ENCODE data around the gene PRICKLE2.
A peak's percentile ranks its signal among the peaks of the same experiment; 100 is the strongest.

The PRICKLE2 gene

GRCh38 chr3:64073158-64073761 is 152.0 kb downstream of the PRICKLE2 start:
- no peak overlapping the region for H3K4me3 ChIP-seq (ENCODE audit: low read depth, low read length)
- no peak overlapping the region for H3K4ac ChIP-seq (ENCODE audit: low read depth, low read length)
- no peak overlapping the region for H2AK5ac ChIP-seq (ENCODE audit: low read length)
- H3K79me2 ChIP-seq (ENCODE audit: control insufficient read depth, insufficient read depth, low read length, poor library complexity), result no peaks in the 10 kb centered on the region
- H3K36me3 ChIP-seq (ENCODE audit: control insufficient read depth in 1 of 2, insufficient read depth in 2 of 2, low read length in 2 of 2), result no peaks in the 10 kb centered on the region
- no peak overlapping the region for H2BK12ac ChIP-seq (ENCODE audit: low read length)
- no CpG with 5 or more reads among the region's 1 CpG for WGBS (ENCODE audit: extremely low coverage, insufficient coverage, insufficient read length)
- H4K91ac ChIP-seq (ENCODE audit: low read depth, low read length), result no peak overlapping the region
- no peaks in the 10 kb centered on the region for H3K27me3 ChIP-seq (ENCODE audit: insufficient read depth, low read length)
- no peak overlapping the region for H2BK120ac ChIP-seq (ENCODE audit: insufficient read depth, low read length, poor library complexity)
- no peak overlapping the region for H2BK5ac ChIP-seq (ENCODE audit: low read depth, low read length, poor library complexity)
- H3K18ac ChIP-seq (ENCODE audit: low read length), result no peak overlapping the region
- H3K27ac ChIP-seq (ENCODE audit: low read depth, low read length), result no peak overlapping the region
- no peak for DNase-seq
- no peak overlapping the region for H3K4me2 ChIP-seq (ENCODE audit: low read length)
- H3K79me1 ChIP-seq (ENCODE audit: low read length), result no peaks in the 10 kb centered on the region
- no peak overlapping the region for H3K23ac ChIP-seq (ENCODE audit: low read length)
- H3K4me1 ChIP-seq (ENCODE audit: control insufficient read depth in 1 of 2, insufficient read depth in 2 of 2, low read length in 2 of 2), result peaks cover 0 to 4% of the 10 kb centered on the region in 2 experiments
- no peak overlapping the region for H4K8ac ChIP-seq (ENCODE audit: low read depth, low read length)
- H3K9ac ChIP-seq (ENCODE audit: low read length), result no peak overlapping the region
- no peak overlapping the region for H3K14ac ChIP-seq (ENCODE audit: low read length)
- no peaks in the 10 kb centered on the region for H3K9me3 ChIP-seq (ENCODE audit: insufficient read depth, low read depth, low read length)
- no peak overlapping the region for H4K12ac ChIP-seq (ENCODE audit: low read depth, low read length)
- no peak overlapping the region for H2AFZ ChIP-seq (ENCODE audit: insufficient read depth, low read length, poor library complexity)

DNA sequence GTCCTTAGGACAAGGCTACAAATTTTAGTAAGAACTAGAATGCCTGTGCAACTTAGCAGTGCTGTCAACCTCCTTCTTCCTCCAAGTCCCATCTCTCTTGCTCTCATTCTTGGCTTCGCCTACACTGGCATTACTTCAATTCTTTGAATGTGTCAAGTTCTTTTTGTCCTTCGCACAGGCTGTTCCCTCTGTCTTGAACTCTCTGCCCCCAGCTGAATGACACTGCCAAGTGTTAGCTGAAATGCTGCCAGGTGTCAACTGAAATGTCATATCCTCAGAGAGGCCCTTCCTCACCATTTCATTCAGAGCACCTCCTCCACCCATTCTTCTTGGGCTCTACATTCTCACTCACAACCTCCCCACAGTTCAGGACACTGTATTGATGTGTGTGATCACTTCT is 153.1 kb downstream of the PRICKLE2 start:
- Histone ChIP-seq H3K4me3 (ENCODE audit: low read depth, low read length) (no peak overlapping the region), H4K91ac (ENCODE audit: low read depth, low read length) (peak overlapping the region; percentile 13), H3K27me3 (ENCODE audit: insufficient read depth, low read length) (no peaks in the 10 kb centered on the region), H4K8ac (ENCODE audit: low read depth, low read length) (no peak overlapping the region), H3K23ac (ENCODE audit: low read length) (no peak overlapping the region), H4K12ac (ENCODE audit: low read depth, low read length) (no peak overlapping the region), H3K79me1 (ENCODE audit: low read length) (no peaks in the 10 kb centered on the region), H2BK120ac (ENCODE audit: insufficient read depth, low read length, poor library complexity) (no peak overlapping the region), H3K79me2 (ENCODE audit: control insufficient read depth, insufficient read depth, low read length, poor library complexity) (no peaks in the 10 kb centered on the region), H3K14ac (ENCODE audit: low read length) (no peak overlapping the region), H2AK5ac (ENCODE audit: low read length) (no peak overlapping the region), H3K9ac (ENCODE audit: low read length) (peak overlapping the region; percentile 60), H2AFZ (ENCODE audit: insufficient read depth, low read length, poor library complexity) (no peak overlapping the region), H2BK5ac (ENCODE audit: low read depth, low read length, poor library complexity) (no peak overlapping the region), H3K4me2 (ENCODE audit: low read length) (no peak overlapping the region), H2BK12ac (ENCODE audit: low read length) (no peak overlapping the region), H3K4ac (ENCODE audit: low read depth, low read length) (no peak overlapping the region), H3K18ac (ENCODE audit: low read length) (no peak overlapping the region), H3K9me3 (ENCODE audit: insufficient read depth, low read depth, low read length) (no peaks in the 10 kb centered on the region), H3K27ac (ENCODE audit: low read depth, low read length) (no peak overlapping the region), H3K36me3 (ENCODE audit: control insufficient read depth in 1 of 2, insufficient read depth in 2 of 2, low read length in 2 of 2) (no peaks in the 10 kb centered on the region), H3K4me1 (ENCODE audit: control insufficient read depth in 1 of 2, insufficient read depth in 2 of 2, low read length in 2 of 2) (peaks cover 0 to 4% of the 10 kb centered on the region in 2 experiments)
- WGBS (ENCODE audit: extremely low coverage, insufficient coverage, insufficient read length), result no CpG with 5 or more reads among the region's 2 CpGs
- DNase-seq, result no peak

- H3K79me1 ChIP-seq (ENCODE audit: low read length), result no peaks in the 10 kb centered on the region
- H3K4me3 ChIP-seq (ENCODE audit: low read depth, low read length), result no peak overlapping the region
- H4K12ac ChIP-seq (ENCODE audit: low read depth, low read length), result no peak overlapping the region
- no peak overlapping the region for H3K4me2 ChIP-seq (ENCODE audit: low read length)
- H3K79me2 ChIP-seq (ENCODE audit: control insufficient read depth, insufficient read depth, low read length, poor library complexity), result no peaks in the 10 kb centered on the region
- H3K4ac ChIP-seq (ENCODE audit: low read depth, low read length), result no peak overlapping the region
- no peak overlapping the region for H2AK5ac ChIP-seq (ENCODE audit: low read length)
- no peak overlapping the region for H4K8ac ChIP-seq (ENCODE audit: low read depth, low read length)
- H4K91ac ChIP-seq (ENCODE audit: low read depth, low read length), result no peak overlapping the region
- no peak overlapping the region for H3K18ac ChIP-seq (ENCODE audit: low read length)
- H3K9ac ChIP-seq (ENCODE audit: low read length), result no peak overlapping the region
- H3K27me3 ChIP-seq (ENCODE audit: insufficient read depth, low read length), result no peaks in the 10 kb centered on the region
- no peak overlapping the region for H3K27ac ChIP-seq (ENCODE audit: low read depth, low read length)
- H2BK12ac ChIP-seq (ENCODE audit: low read length), result no peak overlapping the region
- DNase-seq, result no peak
- H3K23ac ChIP-seq (ENCODE audit: low read length), result no peak overlapping the region
- H2BK120ac ChIP-seq (ENCODE audit: insufficient read depth, low read length, poor library complexity), result no peak overlapping the region
- no peaks in the 10 kb centered on the region for H3K36me3 ChIP-seq (ENCODE audit: control insufficient read depth in 1 of 2, insufficient read depth in 2 of 2, low read length in 2 of 2)
- H2BK5ac ChIP-seq (ENCODE audit: low read depth, low read length, poor library complexity), result no peak overlapping the region
- H3K14ac ChIP-seq (ENCODE audit: low read length), result no peak overlapping the region
- H3K4me1 ChIP-seq (ENCODE audit: control insufficient read depth in 1 of 2, insufficient read depth in 2 of 2, low read length in 2 of 2), result peaks cover 0 to 4% of the 10 kb centered on the region in 2 experiments
- H3K9me3 ChIP-seq (ENCODE audit: insufficient read depth, low read depth, low read length), result no peaks in the 10 kb centered on the region
- no peak overlapping the region for H2AFZ ChIP-seq (ENCODE audit: insufficient read depth, low read length, poor library complexity)
These were observed 154.6 kb downstream of the PRICKLE2 start for GRCh38 chr3:64070704-64071103.

- no peak overlapping the region for H2AK5ac ChIP-seq (ENCODE audit: low read length)
- no peaks in the 10 kb centered on the region for H3K36me3 ChIP-seq (ENCODE audit: control insufficient read depth in 1 of 2, insufficient read depth in 2 of 2, low read length in 2 of 2)
- no peak for DNase-seq
- no peak overlapping the region for H2BK120ac ChIP-seq (ENCODE audit: insufficient read depth, low read length, poor library complexity)
- no peak overlapping the region for H2AFZ ChIP-seq (ENCODE audit: insufficient read depth, low read length, poor library complexity)
- H3K27ac ChIP-seq (ENCODE audit: low read depth, low read length), result no peak overlapping the region
- no peak overlapping the region for H4K8ac ChIP-seq (ENCODE audit: low read depth, low read length)
- no peak overlapping the region for H3K18ac ChIP-seq (ENCODE audit: low read length)
- no peak overlapping the region for H4K91ac ChIP-seq (ENCODE audit: low read depth, low read length)
- no peaks in the 10 kb centered on the region for H3K27me3 ChIP-seq (ENCODE audit: insufficient read depth, low read length)
- no peak overlapping the region for H3K4me2 ChIP-seq (ENCODE audit: low read length)
- H4K12ac ChIP-seq (ENCODE audit: low read depth, low read length), result no peak overlapping the region
- H3K9me3 ChIP-seq (ENCODE audit: insufficient read depth, low read depth, low read length), result no peaks in the 10 kb centered on the region
- H3K4me3 ChIP-seq (ENCODE audit: low read depth, low read length), result no peak overlapping the region
- peaks cover 0 to 4% of the 10 kb centered on the region in 2 experiments for H3K4me1 ChIP-seq (ENCODE audit: control insufficient read depth in 1 of 2, insufficient read depth in 2 of 2, low read length in 2 of 2)
- no peak overlapping the region for H3K4ac ChIP-seq (ENCODE audit: low read depth, low read length)
- H3K9ac ChIP-seq (ENCODE audit: low read length), result no peak overlapping the region
- H3K23ac ChIP-seq (ENCODE audit: low read length), result no peak overlapping the region
- no peak overlapping the region for H3K14ac ChIP-seq (ENCODE audit: low read length)
- no peak overlapping the region for H2BK5ac ChIP-seq (ENCODE audit: low read depth, low read length, poor library complexity)
- WGBS (ENCODE audit: extremely low coverage, insufficient coverage, insufficient read length), result no CpG with 5 or more reads among the region's 10 CpGs
- no peaks in the 10 kb centered on the region for H3K79me1 ChIP-seq (ENCODE audit: low read length)
- no peaks in the 10 kb centered on the region for H3K79me2 ChIP-seq (ENCODE audit: control insufficient read depth, insufficient read depth, low read length, poor library complexity)
- no peak overlapping the region for H2BK12ac ChIP-seq (ENCODE audit: low read length)
These were observed 157.5 kb downstream of the PRICKLE2 start for GRCh38 chr3:64067506-64068346.

Measured in trophoblast cell (in vitro differentiated cells and primary cell).